CD14-positive monocyte (primary cell): Measurements from ENCODE around the gene PLXDC2. TPM values are rescaled to one million over a fixed set of nuclear protein-coding genes. Genes with fewer than 3 reads are reported as not detected.

Experiments
- DNase-seq, 3 donors: peaks; one replicate each; pipeline ENCODE4 v3.0.0-alpha.2; 2011 to 2022
- H2AFZ ChIP-seq: 2 replicates; pipeline ENCODE4 v1.6.0; 2012; ENCODE audit warnings: mild to moderate bottlenecking, low read depth, low read length, inconsistent platforms; ENCODE audit not compliant: insufficient read depth, poor library complexity, severe bottlenecking
- H3K27ac ChIP-seq, 2 donors: 1 replicate in 1 of 2; 2 replicates in 1 of 2; pipeline ENCODE4 v1.5.1; 2012 to 2013; ENCODE audit warnings: low read length in 2 of 2, control low read depth in 1 of 2, inconsistent platforms in 1 of 2, low read depth in 1 of 2, mild to moderate bottlenecking in 1 of 2
- H3K27me3 ChIP-seq, 2 donors: one replicate each; pipeline versions ENCODE4 v1.6.0 to v1.6.1; 2011 to 2013; ENCODE audit warnings: low read length in 2 of 2; ENCODE audit not compliant: control insufficient read depth in 2 of 2, insufficient read depth in 2 of 2
- H3K36me3 ChIP-seq, 2 donors: replicated peaks in 1 of 2; 1 replicate in 1 of 2; 2 replicates in 1 of 2; pipeline versions ENCODE4 v1.5.1 to v1.6.1; 2012 to 2013; ENCODE audit warnings: low read length in 2 of 2, control low read depth in 1 of 2, inconsistent platforms in 1 of 2, mild to moderate bottlenecking in 1 of 2; ENCODE audit not compliant: insufficient read depth in 2 of 2, control insufficient read depth in 1 of 2
- H3K4me1 ChIP-seq, 2 donors: 1 replicate in 1 of 2; 2 replicates in 1 of 2; pipeline versions ENCODE4 v1.5.1 to v1.6.1; 2012 to 2013; ENCODE audit warnings: low read length in 2 of 2, control low read depth in 1 of 2, inconsistent platforms in 1 of 2, mild to moderate bottlenecking in 1 of 2, moderate library complexity in 1 of 2; ENCODE audit not compliant: insufficient read depth in 2 of 2, control insufficient read depth in 1 of 2
- H3K4me2 ChIP-seq: replicated peaks from 2 replicates; pipeline ENCODE3; 2012; ENCODE audit warnings: low read length, moderate library complexity, mild to moderate bottlenecking; ENCODE audit not compliant: poor library complexity, severe bottlenecking; ENCODE audit errors: extremely low read depth
- H3K4me3 ChIP-seq, 3 experiments: fragments of 200-600 bp in 1 of 3; sonication (generic) in 1 of 3; replicated peaks in 1 of 3; 1 replicate in 2 of 3; 2 replicates in 1 of 3; pipeline ENCODE4 v1.5.1; 2011 to 2013; ENCODE audit warnings: low read length in 3 of 3, mild to moderate bottlenecking in 3 of 3, control low read depth in 2 of 3, low read depth in 2 of 3, inconsistent platforms in 1 of 3, moderate library complexity in 1 of 3
- H3K79me2 ChIP-seq: 2 replicates; pipeline ENCODE4 v1.6.0; 2012; ENCODE audit warnings: mild to moderate bottlenecking, control low read depth, inconsistent platforms, low read length, moderate library complexity; ENCODE audit not compliant: insufficient read depth
- H3K9ac ChIP-seq: 2 replicates; pipeline ENCODE4 v1.6.0; 2017; ENCODE audit warnings: low read length, mild to moderate bottlenecking; ENCODE audit not compliant: insufficient read depth, poor library complexity, severe bottlenecking
- H3K9me3 ChIP-seq, 2 donors: replicated peaks in 1 of 2; 1 replicate in 1 of 2; 2 replicates in 1 of 2; pipeline versions ENCODE4 v1.5.1 to v1.6.1; 2012 to 2013; ENCODE audit warnings: low read length in 2 of 2, control low read depth in 1 of 2; ENCODE audit not compliant: control insufficient read depth in 1 of 2, insufficient read depth in 1 of 2
- H4K20me1 ChIP-seq: 2 replicates; pipeline ENCODE4 v1.6.0; 2012; ENCODE audit warnings: mild to moderate bottlenecking, low read length, control low read depth, moderate library complexity; ENCODE audit not compliant: insufficient read depth
- H3K27ac Mint-ChIP-seq, 7 donors: one replicate each; pipeline ENCODE4 v1.8.0; 2020; ENCODE audit warnings: mild to moderate bottlenecking in 7 of 7, mixed read lengths in 7 of 7, moderate library complexity in 6 of 7, inconsistent platforms in 2 of 7
- H3K27me3 Mint-ChIP-seq, 3 donors: one replicate each; pipeline ENCODE4 v1.8.0; 2021 to 2022; ENCODE audit warnings: low read depth in 3 of 3, mild to moderate bottlenecking in 3 of 3, mixed read lengths in 3 of 3, moderate library complexity in 3 of 3, inconsistent platforms in 1 of 3
- H3K36me3 Mint-ChIP-seq, 2 donors: one replicate each; pipeline ENCODE4 v1.8.0; 2020; ENCODE audit warnings: mixed read lengths in 2 of 2, inconsistent platforms in 1 of 2, mild to moderate bottlenecking in 1 of 2
- H3K4me1 Mint-ChIP-seq: one replicate; pipeline ENCODE4 v1.8.0; 2020; ENCODE audit warnings: mild to moderate bottlenecking, mixed read lengths
- H3K4me3 Mint-ChIP-seq, 2 donors: one replicate each; pipeline ENCODE4 v1.8.0; 2020; ENCODE audit warnings: mild to moderate bottlenecking in 2 of 2, mixed read lengths in 2 of 2, moderate library complexity in 1 of 2
- H3K9me3 Mint-ChIP-seq, 7 donors: one replicate each; pipeline ENCODE4 v1.8.0; 2020 to 2022; ENCODE audit warnings: mixed read lengths in 7 of 7, mild to moderate bottlenecking in 6 of 7, moderate library complexity in 6 of 7, inconsistent platforms in 2 of 7
- WGBS: methylation state at CpG from one replicate; pipeline ENCODE4 v1.1.5; 2013; ENCODE audit warnings: missing lambda C conversion rate; ENCODE audit not compliant: insufficient coverage; 5-methylcytosine and 5-hydroxymethylcytosine counted together
- intact Hi-C, 2 donors: fragments of 100-400 bp; cut with micrococcal nuclease; formaldehyde crosslinking; loops; one replicate each; pipeline versions ENCODE4 v1.15.0 to v1.15.1; 2023
- polyA plus RNA-seq, 3 donors: library from polyadenylated mRNA; depleted of rRNA in 1 of 3; unstranded in 2 of 3; stranded (reverse) in 1 of 3; fragments of 300-500 nt in 2 of 3; fragments of >200 nt in 1 of 3; fragmentation: Illumina TruSeq in 2 of 3; gene quantifications; 1 replicate in 2 of 3; 2 replicates in 1 of 3; pipeline ENCODE4 v1.2.3, GENCODE V29; 2012 to 2021
- TF ChIP-seq, protein P1 (sequence below): fragments of 200-600 bp; IDR thresholded peaks from one replicate; pipeline ENCODE4 v1.8.0; 2022; ENCODE audit warnings: antibody characterized with exemption, mild to moderate bottlenecking

The PLXDC2 gene
- polyA plus RNA-seq, 3 donors = 37.5 to 128 (median 93.6) TPM

DNA sequence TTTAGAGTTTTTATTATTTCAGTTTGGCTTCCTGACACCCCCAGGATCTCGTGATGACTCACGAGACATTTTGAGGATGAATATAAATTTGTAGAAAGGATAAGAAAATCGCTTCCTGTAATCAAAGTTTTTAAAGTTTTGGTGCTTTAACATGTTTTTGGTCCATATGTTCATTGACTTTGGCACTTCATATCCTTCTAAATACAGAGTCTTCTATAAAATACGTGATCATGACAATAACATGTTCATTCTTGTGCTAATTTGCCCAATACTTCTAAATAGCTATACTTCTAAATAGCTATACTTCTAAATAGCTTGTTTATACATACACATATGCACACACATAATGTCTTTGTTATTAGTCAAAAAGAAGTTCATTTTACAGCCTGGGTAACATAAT lies 341.9 kb downstream of the PLXDC2 start:
- no peaks in the 10 kb centered on the region for H3K27me3 ChIP-seq
- Mint-ChIP-seq H3K27ac (no peak overlapping the region), H3K4me1 (peaks cover 3% of the 10 kb centered on the region), H3K4me3 (no peak overlapping the region), H3K9me3 (peaks cover 0 to 6% (median 1%) of the 10 kb centered on the region in 7 donors), H3K36me3 (peaks cover 39 to 40% of the 10 kb centered on the region in 2 donors), H3K27me3 (peaks cover 0 to 7% (median 0%) of the 10 kb centered on the region in 3 donors)
- no peak overlapping the region for H3K9ac ChIP-seq
- WGBS = no CpG with 5 or more reads among the region's 4 CpGs
- peaks cover 12 to 40% of the 10 kb centered on the region in 2 donors for H3K36me3 ChIP-seq
- no peak overlapping the region for H3K4me2 ChIP-seq
- no peak overlapping the region for H3K27ac ChIP-seq
- no peaks in the 10 kb centered on the region for H3K4me1 ChIP-seq
- no peaks in the 10 kb centered on the region for H3K9me3 ChIP-seq
- H3K4me3 ChIP-seq = no peak overlapping the region
- TF ChIP-seq, protein P1, sequence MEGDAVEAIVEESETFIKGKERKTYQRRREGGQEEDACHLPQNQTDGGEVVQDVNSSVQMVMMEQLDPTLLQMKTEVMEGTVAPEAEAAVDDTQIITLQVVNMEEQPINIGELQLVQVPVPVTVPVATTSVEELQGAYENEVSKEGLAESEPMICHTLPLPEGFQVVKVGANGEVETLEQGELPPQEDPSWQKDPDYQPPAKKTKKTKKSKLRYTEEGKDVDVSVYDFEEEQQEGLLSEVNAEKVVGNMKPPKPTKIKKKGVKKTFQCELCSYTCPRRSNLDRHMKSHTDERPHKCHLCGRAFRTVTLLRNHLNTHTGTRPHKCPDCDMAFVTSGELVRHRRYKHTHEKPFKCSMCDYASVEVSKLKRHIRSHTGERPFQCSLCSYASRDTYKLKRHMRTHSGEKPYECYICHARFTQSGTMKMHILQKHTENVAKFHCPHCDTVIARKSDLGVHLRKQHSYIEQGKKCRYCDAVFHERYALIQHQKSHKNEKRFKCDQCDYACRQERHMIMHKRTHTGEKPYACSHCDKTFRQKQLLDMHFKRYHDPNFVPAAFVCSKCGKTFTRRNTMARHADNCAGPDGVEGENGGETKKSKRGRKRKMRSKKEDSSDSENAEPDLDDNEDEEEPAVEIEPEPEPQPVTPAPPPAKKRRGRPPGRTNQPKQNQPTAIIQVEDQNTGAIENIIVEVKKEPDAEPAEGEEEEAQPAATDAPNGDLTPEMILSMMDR = no peak
- no peak overlapping the region for H2AFZ ChIP-seq
- H3K79me2 ChIP-seq = no peaks in the 10 kb centered on the region
- no peak for DNase-seq
- intact Hi-C loops = no loop called here
- H4K20me1 ChIP-seq = peaks cover 85% of the 10 kb centered on the region

GRCh38 chr10:20162123-20162522 lies 345.9 kb downstream of the PLXDC2 start:
- Histone ChIP-seq H2AFZ (no peak overlapping the region), H3K4me3 (no peak overlapping the region), H3K9ac (no peak overlapping the region), H3K4me2 (no peak overlapping the region), H3K4me1 (no peaks in the 10 kb centered on the region), H4K20me1 (peaks cover 66% of the 10 kb centered on the region), H3K27me3 (no peaks in the 10 kb centered on the region), H3K27ac (no peak overlapping the region), H3K9me3 (no peaks in the 10 kb centered on the region), H3K36me3 (peaks cover 13 to 47% of the 10 kb centered on the region in 2 donors), H3K79me2 (no peaks in the 10 kb centered on the region)
- peak overlapping the region in 3 of 7 donors; percentile 33 to 80 (median 43) for H3K27ac Mint-ChIP-seq
- H3K36me3 Mint-ChIP-seq = peaks cover 38 to 48% of the 10 kb centered on the region in 2 donors
- peak in 1 of 3 donors; percentile 22 for DNase-seq
- H3K4me1 Mint-ChIP-seq = peaks cover 3% of the 10 kb centered on the region
- H3K27me3 Mint-ChIP-seq = peaks cover 0 to 7% (median 0%) of the 10 kb centered on the region in 3 donors
- TF ChIP-seq, protein P1 = no peak
- no peak overlapping the region for H3K4me3 Mint-ChIP-seq
- intact Hi-C loops = no loop called here
- peaks cover 0 to 4% (median 1%) of the 10 kb centered on the region in 7 donors for H3K9me3 Mint-ChIP-seq
